ENCODE results near the gene RRP15.
A peak's percentile ranks its signal among the peaks of the same experiment; 100 is the strongest.

Gene RRP15

DNA sequence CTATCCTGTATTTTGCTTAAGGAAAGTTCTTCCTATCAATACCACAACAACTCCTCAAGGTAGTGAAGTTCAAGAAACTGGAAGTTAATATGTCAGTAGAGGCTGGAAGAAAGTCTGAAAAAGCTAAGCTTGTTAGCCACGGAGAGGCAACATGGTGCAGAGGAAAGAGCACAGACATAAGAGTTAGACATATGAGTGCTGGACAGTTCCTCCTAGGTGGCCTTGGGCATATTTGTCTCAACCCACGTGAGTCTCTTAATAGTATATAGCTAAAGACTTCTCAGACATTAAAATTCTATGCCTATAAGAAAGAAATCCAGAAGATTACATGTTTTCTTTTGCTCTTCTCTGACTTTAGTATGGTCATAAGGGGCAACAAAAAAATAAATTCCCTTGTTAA, 22.8 kb upstream of the RRP15 start:
- no peaks in the 10 kb centered on the region for H3K27me3 ChIP-seq (ENCODE audit: control insufficient read depth, insufficient read depth, low read length)
- H3K27ac ChIP-seq (ENCODE audit: low read depth, low read length): no peak overlapping the region
- H3K9me3 ChIP-seq (ENCODE audit: control insufficient read depth, insufficient read depth, low read depth, low read length): no peaks in the 10 kb centered on the region
- no peak overlapping the region for H3K9ac ChIP-seq (ENCODE audit: low read length)
- no peaks in the 10 kb centered on the region for H3K36me3 ChIP-seq (ENCODE audit: control insufficient read depth, insufficient read depth, low read length)
- H3K4me1 ChIP-seq (ENCODE audit: control insufficient read depth, insufficient read depth, low read length): no peaks in the 10 kb centered on the region
- H3K4me3 ChIP-seq (ENCODE audit: low read depth, low read length): no peak overlapping the region

DNA sequence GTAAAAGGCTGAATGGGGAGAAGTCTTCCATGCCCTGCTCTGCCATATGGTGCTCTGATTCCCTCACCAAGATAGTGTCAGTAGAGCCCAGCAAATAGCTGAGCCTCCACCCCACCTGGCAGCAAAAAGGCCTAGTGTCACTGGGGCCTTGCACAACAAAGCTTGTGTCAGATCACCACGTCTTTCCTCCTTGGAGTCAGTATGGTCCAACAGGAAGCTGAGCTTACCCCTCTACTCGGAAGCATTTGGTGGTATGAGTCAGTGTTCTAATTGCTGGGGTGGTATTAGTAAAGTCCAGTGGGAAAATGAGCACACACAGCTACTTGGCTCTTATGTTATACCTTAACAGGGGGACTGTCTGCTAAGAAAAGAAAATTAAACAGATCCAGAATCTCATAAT, 18.7 kb upstream of the RRP15 start:
- H3K27ac ChIP-seq (ENCODE audit: low read depth, low read length): no peak overlapping the region
- no peak overlapping the region for H3K4me3 ChIP-seq (ENCODE audit: low read depth, low read length)
- no peaks in the 10 kb centered on the region for H3K27me3 ChIP-seq (ENCODE audit: control insufficient read depth, insufficient read depth, low read length)
- H3K4me1 ChIP-seq (ENCODE audit: control insufficient read depth, insufficient read depth, low read length): no peaks in the 10 kb centered on the region
- H3K36me3 ChIP-seq (ENCODE audit: control insufficient read depth, insufficient read depth, low read length): no peaks in the 10 kb centered on the region
- no peak overlapping the region for H3K9ac ChIP-seq (ENCODE audit: low read length)
- H3K9me3 ChIP-seq (ENCODE audit: control insufficient read depth, insufficient read depth, low read depth, low read length): no peaks in the 10 kb centered on the region

DNA sequence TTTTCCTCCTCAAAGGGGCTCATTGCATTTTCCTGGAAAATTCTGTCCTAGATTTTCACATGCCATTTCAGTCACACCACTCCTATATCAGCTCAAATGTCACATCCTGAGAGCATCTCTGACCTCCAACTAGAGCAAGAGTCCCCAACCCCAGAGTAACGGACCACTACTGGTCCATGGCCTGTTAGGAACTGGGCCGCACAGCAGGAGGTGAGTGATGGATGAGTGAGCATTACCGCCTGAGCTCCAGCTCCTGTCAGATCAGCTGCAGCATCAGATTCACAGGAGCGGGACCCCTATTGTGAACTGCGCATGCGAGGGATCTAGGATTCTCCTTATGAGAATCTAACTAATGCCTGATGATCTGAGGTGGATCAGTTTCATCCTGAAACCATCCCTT, 12.7 kb upstream of the RRP15 start:
- no peaks in the 10 kb centered on the region for H3K36me3 ChIP-seq (ENCODE audit: control insufficient read depth, insufficient read depth, low read length)
- H3K4me1 ChIP-seq (ENCODE audit: control insufficient read depth, insufficient read depth, low read length): no peaks in the 10 kb centered on the region
- no peak overlapping the region for H3K27ac ChIP-seq (ENCODE audit: low read depth, low read length)
- H3K4me3 ChIP-seq (ENCODE audit: low read depth, low read length): no peak overlapping the region
- H3K9ac ChIP-seq (ENCODE audit: low read length): no peak overlapping the region
- no peaks in the 10 kb centered on the region for H3K9me3 ChIP-seq (ENCODE audit: control insufficient read depth, insufficient read depth, low read depth, low read length)
- H3K27me3 ChIP-seq (ENCODE audit: control insufficient read depth, insufficient read depth, low read length): no peaks in the 10 kb centered on the region

DNA sequence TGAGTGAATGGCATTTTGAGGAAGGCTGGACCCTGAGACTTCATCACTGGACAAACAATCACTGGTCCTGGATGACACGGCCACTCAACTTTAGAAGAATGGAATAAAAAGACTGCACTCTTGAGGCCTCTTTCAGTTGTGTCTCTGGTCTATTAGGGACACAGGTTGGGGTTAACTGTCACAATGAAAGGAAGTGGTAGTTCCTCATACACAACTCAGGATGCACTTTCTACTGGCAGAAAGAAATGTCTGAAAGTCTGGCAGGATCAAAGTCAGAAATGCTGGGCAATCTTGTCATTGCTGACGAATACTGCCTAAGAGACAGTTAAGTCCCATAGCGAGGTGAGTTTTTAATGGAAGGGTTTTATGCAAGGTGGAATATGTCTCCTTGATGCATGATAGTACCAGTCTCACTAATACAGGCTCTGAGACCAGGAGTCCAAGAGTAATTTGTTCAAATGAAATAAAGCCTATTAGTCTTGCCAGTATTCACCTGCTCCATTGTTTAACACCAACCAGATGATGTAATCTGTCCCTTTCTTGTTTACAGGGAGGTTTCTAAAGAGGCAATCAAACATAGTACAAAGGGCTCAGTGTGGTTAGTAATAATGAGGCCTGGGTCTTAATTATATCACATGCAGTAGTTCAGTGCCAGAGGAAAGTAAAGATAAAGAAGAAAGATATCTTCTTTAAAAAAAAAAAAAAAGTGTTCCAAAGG, 11.2 kb upstream of the RRP15 start:
- no peaks in the 10 kb centered on the region for H3K4me1 ChIP-seq (ENCODE audit: control insufficient read depth, insufficient read depth, low read length)
- no peak overlapping the region for H3K4me3 ChIP-seq (ENCODE audit: low read depth, low read length)
- no peaks in the 10 kb centered on the region for H3K36me3 ChIP-seq (ENCODE audit: control insufficient read depth, insufficient read depth, low read length)
- H3K27ac ChIP-seq (ENCODE audit: low read depth, low read length): no peak overlapping the region
- H3K9me3 ChIP-seq (ENCODE audit: control insufficient read depth, insufficient read depth, low read depth, low read length): no peaks in the 10 kb centered on the region
- H3K27me3 ChIP-seq (ENCODE audit: control insufficient read depth, insufficient read depth, low read length): no peaks in the 10 kb centered on the region
- no peak overlapping the region for H3K9ac ChIP-seq (ENCODE audit: low read length)

DNA sequence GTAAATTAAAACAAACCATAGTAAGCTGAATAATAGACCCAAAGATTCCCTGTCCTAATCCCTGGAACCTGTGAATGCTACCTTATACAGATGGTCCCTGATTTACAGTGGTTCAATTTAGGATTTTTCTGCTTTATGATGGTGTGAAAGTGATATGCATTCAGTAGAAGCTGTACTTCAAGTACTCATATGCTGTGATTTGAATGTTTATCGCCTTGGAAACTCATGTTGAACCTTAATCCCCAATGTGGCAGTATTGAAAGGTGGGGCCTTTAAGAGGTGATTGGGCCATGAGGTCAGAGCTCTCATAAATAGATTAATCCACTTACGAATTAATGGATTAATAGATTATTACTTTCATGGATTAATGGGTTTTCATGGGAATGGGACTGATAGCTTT, 10.6 kb upstream of the RRP15 start:
- no peak overlapping the region for H3K27ac ChIP-seq (ENCODE audit: low read depth, low read length)
- no peaks in the 10 kb centered on the region for H3K4me1 ChIP-seq (ENCODE audit: control insufficient read depth, insufficient read depth, low read length)
- H3K27me3 ChIP-seq (ENCODE audit: control insufficient read depth, insufficient read depth, low read length): no peaks in the 10 kb centered on the region
- H3K36me3 ChIP-seq (ENCODE audit: control insufficient read depth, insufficient read depth, low read length): no peaks in the 10 kb centered on the region
- H3K9ac ChIP-seq (ENCODE audit: low read length): no peak overlapping the region
- no peak overlapping the region for H3K4me3 ChIP-seq (ENCODE audit: low read depth, low read length)
- no peaks in the 10 kb centered on the region for H3K9me3 ChIP-seq (ENCODE audit: control insufficient read depth, insufficient read depth, low read depth, low read length)

DNA sequence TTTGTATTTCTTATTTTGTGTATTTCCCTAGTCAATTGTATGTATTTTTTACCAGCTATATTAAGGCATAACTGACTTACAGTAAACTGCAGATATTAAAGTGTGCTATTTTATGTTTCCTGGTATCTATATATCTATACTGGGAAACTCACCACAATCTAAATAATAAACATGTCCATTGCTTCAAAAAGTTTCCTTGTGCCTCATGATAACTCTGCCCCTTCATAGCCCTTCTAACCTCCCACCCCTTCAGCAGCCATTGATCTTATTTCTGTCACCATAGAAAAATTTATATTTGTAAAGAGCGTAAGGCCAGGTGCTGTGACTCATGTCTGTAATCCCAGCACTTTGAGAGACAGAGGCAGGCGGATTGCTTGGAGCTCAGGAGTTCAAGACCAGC, 9.3 kb upstream of the RRP15 start:
- Histone ChIP-seq H3K27ac (ENCODE audit: low read depth, low read length) (no peak overlapping the region), H3K9me3 (ENCODE audit: control insufficient read depth, insufficient read depth, low read depth, low read length) (peaks cover 2% of the 10 kb centered on the region; the same call in 1 of the 2 replicates), H3K9ac (ENCODE audit: low read length) (no peak overlapping the region), H3K36me3 (ENCODE audit: control insufficient read depth, insufficient read depth, low read length) (no peaks in the 10 kb centered on the region), H3K4me3 (ENCODE audit: low read depth, low read length) (no peak overlapping the region), H3K4me1 (ENCODE audit: control insufficient read depth, insufficient read depth, low read length) (no peaks in the 10 kb centered on the region), H3K27me3 (ENCODE audit: control insufficient read depth, insufficient read depth, low read length) (no peaks in the 10 kb centered on the region)

DNA sequence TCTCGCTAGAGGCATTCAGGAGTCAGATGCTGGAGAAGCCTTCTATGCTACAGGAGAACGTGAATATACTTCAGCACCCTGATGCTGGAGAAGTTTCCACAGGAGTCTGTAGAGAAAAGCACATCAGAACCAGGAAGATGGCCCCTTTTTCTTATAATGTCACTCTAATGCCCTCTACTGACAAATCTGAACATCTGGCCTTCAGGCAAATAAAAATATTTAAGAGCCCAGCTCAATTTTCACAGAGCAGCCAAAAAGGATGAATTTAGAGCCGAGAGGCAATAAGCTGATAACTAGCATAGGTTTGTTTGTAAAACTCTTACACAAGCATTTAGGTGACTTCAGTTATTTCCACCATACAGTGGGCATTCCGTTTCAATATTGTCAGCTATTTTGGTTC, 3.8 kb upstream of the RRP15 start:
- no peak overlapping the region for H3K4me3 ChIP-seq (ENCODE audit: low read depth, low read length)
- H3K36me3 ChIP-seq (ENCODE audit: control insufficient read depth, insufficient read depth, low read length): no peaks in the 10 kb centered on the region
- no peak overlapping the region for H3K9ac ChIP-seq (ENCODE audit: low read length)
- peaks cover 4% of the 10 kb centered on the region for H3K4me1 ChIP-seq (ENCODE audit: control insufficient read depth, insufficient read depth, low read length)
- H3K27ac ChIP-seq (ENCODE audit: low read depth, low read length): no peak overlapping the region
- no peaks in the 10 kb centered on the region for H3K27me3 ChIP-seq (ENCODE audit: control insufficient read depth, insufficient read depth, low read length)
- H3K9me3 ChIP-seq (ENCODE audit: control insufficient read depth, insufficient read depth, low read depth, low read length): peaks cover 14% of the 10 kb centered on the region

DNA sequence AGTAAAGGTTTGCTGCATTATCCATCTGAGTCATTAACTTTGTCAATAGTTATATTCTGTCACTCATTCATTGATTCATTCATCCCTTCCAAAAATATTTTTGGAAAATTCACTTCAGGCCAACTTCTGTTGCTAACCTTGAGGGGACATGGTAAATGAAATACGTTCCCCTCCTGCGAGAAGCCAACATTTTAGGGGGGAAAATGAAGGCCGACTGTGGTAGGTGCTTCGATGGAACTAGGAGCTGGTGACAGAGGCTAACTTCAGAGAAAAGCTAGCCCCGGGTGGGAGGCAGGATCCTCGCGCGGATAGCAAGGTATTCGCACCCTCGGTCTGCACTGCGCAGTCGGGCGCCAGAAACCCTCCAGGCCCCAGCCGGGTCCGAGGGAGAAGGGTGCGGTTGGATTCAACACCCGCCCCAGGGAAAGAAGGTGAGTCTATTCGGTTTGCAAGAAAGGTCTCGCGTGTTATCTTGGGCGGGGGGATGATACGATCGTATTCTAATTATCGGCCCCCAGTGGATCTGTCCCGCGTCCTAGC, 646 bp upstream of the RRP15 start:
- Histone ChIP-seq H3K4me1 (ENCODE audit: control insufficient read depth, insufficient read depth, low read length) (peaks cover 9% of the 10 kb centered on the region), H3K4me3 (ENCODE audit: low read depth, low read length) (peak overlapping the region; percentile 86), H3K27ac (ENCODE audit: low read depth, low read length) (0 out of 2 replicates have a peak overlapping the region, but pooled peaks have one; percentile 4), H3K27me3 (ENCODE audit: control insufficient read depth, insufficient read depth, low read length) (no peaks in the 10 kb centered on the region), H3K36me3 (ENCODE audit: control insufficient read depth, insufficient read depth, low read length) (no peaks in the 10 kb centered on the region), H3K9me3 (ENCODE audit: control insufficient read depth, insufficient read depth, low read depth, low read length) (peaks cover 14% of the 10 kb centered on the region), H3K9ac (ENCODE audit: low read length) (peak overlapping the region; percentile 68)

DNA sequence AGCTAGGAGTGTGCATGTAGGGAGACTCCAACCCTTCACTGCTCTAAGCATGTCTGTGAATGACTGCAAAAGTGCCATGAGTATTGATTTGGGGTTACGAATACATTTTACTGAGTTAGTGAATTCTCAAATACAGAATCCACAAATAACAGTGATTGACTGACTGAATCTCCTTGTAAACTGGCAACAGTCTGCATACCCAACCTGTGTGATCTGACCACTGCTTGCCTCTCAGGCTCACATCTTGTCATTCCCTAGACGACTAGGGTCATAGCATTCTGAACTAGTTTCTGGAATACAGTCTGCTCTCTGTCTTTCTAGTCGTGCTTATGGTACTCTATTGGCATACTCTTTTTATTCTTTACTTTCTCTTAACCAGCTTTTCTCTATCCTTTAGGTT, 7.4 kb downstream of the RRP15 start:
- Histone ChIP-seq H3K27ac (ENCODE audit: low read depth, low read length) (no peak overlapping the region), H3K9me3 (ENCODE audit: control insufficient read depth, insufficient read depth, low read depth, low read length) (no peaks in the 10 kb centered on the region), H3K4me3 (ENCODE audit: low read depth, low read length) (no peak overlapping the region), H3K9ac (ENCODE audit: low read length) (no peak overlapping the region), H3K27me3 (ENCODE audit: control insufficient read depth, insufficient read depth, low read length) (no peaks in the 10 kb centered on the region), H3K36me3 (ENCODE audit: control insufficient read depth, insufficient read depth, low read length) (peaks cover 11% of the 10 kb centered on the region), H3K4me1 (ENCODE audit: control insufficient read depth, insufficient read depth, low read length) (peaks cover 33% of the 10 kb centered on the region)

DNA sequence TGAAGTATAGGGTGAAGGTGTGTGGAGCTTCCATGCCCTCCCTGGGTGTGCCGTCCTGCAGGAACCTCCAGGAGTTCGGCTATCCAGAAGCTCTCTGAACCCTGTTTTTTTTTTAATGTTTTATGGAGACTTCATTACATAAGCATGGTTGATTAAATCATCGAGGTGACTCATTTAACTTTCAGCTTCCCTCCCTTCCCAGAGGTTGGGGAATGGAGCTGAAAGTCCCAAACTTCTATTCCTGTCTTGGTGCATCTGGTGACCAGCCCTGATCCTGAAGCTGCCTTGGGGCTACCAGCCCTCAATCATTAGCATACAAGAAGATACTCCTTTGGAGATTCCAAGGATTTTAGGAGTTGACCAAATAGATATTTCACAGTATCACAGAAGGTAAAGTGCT, 9.5 kb downstream of the RRP15 start:
- H3K9ac ChIP-seq (ENCODE audit: low read length): no peak overlapping the region
- H3K4me1 ChIP-seq (ENCODE audit: control insufficient read depth, insufficient read depth, low read length): peaks cover 54% of the 10 kb centered on the region
- H3K27me3 ChIP-seq (ENCODE audit: control insufficient read depth, insufficient read depth, low read length): no peaks in the 10 kb centered on the region
- H3K4me3 ChIP-seq (ENCODE audit: low read depth, low read length): no peak overlapping the region
- H3K9me3 ChIP-seq (ENCODE audit: control insufficient read depth, insufficient read depth, low read depth, low read length): no peaks in the 10 kb centered on the region
- peaks cover 11% of the 10 kb centered on the region for H3K36me3 ChIP-seq (ENCODE audit: control insufficient read depth, insufficient read depth, low read length)
- 0 out of 2 replicates have a peak overlapping the region, but pooled peaks have one; percentile 16 for H3K27ac ChIP-seq (ENCODE audit: low read depth, low read length)

DNA sequence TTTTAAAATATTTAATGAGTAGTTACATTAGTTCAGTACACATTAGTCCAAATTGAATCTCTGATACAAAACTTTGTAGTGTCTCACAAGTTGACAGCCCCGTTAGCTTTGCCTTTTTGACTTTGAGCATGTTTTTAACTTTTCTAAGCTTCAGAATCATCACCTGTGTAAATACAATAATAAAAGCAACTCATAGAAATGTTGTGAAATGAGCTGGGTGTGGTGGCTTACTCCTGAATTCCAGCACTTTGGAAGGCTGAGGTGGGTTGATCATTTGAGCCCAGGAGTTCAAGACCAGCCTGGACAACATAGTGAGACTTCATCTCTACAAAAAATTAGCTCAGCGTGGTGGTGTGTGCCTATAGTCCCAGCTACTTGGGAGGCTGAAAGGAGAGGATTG, 11.1 kb downstream of the RRP15 start:
- no peak overlapping the region for H3K4me3 ChIP-seq (ENCODE audit: low read depth, low read length)
- no peaks in the 10 kb centered on the region for H3K27me3 ChIP-seq (ENCODE audit: control insufficient read depth, insufficient read depth, low read length)
- peaks cover 68% of the 10 kb centered on the region for H3K4me1 ChIP-seq (ENCODE audit: control insufficient read depth, insufficient read depth, low read length)
- no peak overlapping the region for H3K9ac ChIP-seq (ENCODE audit: low read length)
- H3K9me3 ChIP-seq (ENCODE audit: control insufficient read depth, insufficient read depth, low read depth, low read length): no peaks in the 10 kb centered on the region
- H3K36me3 ChIP-seq (ENCODE audit: control insufficient read depth, insufficient read depth, low read length): peaks cover 11% of the 10 kb centered on the region
- no peak overlapping the region for H3K27ac ChIP-seq (ENCODE audit: low read depth, low read length)

Measured in HUES6 (cell line).